ENCODE measurements around the gene SUPT20H. TPM values are rescaled to one million over a fixed set of nuclear protein-coding genes. Genes with fewer than 3 reads are reported as not detected.

Gene SUPT20H
- total and polyA plus RNA-seq, 7 donors = 14.3 to 30.1 (median 22.3) TPM

DNA sequence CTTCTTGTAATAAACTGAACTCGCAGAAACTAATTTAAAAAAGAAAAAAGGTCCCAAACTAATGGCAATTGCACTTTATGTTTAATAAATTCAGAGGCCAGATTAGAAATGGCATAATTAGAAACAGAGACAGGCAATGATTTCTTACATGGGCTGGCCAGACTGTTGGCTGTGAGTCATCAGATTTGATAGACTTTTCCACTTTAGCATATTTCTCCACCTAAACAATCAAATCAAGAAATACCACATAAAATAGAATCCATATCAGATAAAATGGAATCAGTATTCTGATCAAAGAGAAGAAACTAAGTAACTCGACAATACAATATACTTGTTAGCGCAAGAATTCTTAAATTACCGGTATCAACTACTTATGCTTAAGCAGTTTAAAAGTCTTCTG, 29.9 kb downstream of the SUPT20H start:
- TF ChIP-seq, protein P1, sequence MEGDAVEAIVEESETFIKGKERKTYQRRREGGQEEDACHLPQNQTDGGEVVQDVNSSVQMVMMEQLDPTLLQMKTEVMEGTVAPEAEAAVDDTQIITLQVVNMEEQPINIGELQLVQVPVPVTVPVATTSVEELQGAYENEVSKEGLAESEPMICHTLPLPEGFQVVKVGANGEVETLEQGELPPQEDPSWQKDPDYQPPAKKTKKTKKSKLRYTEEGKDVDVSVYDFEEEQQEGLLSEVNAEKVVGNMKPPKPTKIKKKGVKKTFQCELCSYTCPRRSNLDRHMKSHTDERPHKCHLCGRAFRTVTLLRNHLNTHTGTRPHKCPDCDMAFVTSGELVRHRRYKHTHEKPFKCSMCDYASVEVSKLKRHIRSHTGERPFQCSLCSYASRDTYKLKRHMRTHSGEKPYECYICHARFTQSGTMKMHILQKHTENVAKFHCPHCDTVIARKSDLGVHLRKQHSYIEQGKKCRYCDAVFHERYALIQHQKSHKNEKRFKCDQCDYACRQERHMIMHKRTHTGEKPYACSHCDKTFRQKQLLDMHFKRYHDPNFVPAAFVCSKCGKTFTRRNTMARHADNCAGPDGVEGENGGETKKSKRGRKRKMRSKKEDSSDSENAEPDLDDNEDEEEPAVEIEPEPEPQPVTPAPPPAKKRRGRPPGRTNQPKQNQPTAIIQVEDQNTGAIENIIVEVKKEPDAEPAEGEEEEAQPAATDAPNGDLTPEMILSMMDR (IDR thresholded peaks at IDR 0.05) = no peak
- intact Hi-C loops (cut with DNase I) = loop anchor here in 1 of 2 donors (10.0 kb wide), 1 partner anchor 65 kb away; no protein-coding TSS in a partner anchor
- H3K27me3 ChIP-seq (ENCODE audit: insufficient read depth in 3 of 3, low read length in 2 of 3) = no peaks in the 10 kb centered on the region

GRCh38 chr13:37027639-37028038, 31.8 kb downstream of the SUPT20H start:
- DNase-seq = no peak
- H3K27me3 ChIP-seq (ENCODE audit: insufficient read depth in 3 of 3, low read length in 2 of 3) = no peaks in the 10 kb centered on the region
- TF ChIP-seq, protein P1 (IDR thresholded peaks at IDR 0.05) = no peak
- H3K4me1 ChIP-seq = no peaks in the 10 kb centered on the region
- ATAC-seq = no peak
- no peak overlapping the region for H3K4me3 ChIP-seq
- H3K9me3 ChIP-seq = no peaks in the 10 kb centered on the region
- H3K36me3 ChIP-seq (ENCODE audit: insufficient read depth in 1 of 2, low read depth in 1 of 2) = peaks cover 4 to 100% of the 10 kb centered on the region in 2 donors
- intact Hi-C loops (cut with DNase I) = loop anchor here in 1 of 2 donors (10.0 kb wide), 1 partner anchor 63 kb away; no protein-coding TSS in a partner anchor
- WGBS, 3 donors = 88 to 96% (median 93%) methylated on average over 2 of the region's 2 CpGs
- H3K27ac ChIP-seq = no peak overlapping the region

More for the DNA sequence above, 29.9 kb downstream of the SUPT20H start:
- no peaks in the 10 kb centered on the region for H3K9me3 ChIP-seq
- H3K4me1 ChIP-seq = no peaks in the 10 kb centered on the region
- DNase-seq (no peak), ATAC-seq (no peak)
- peaks cover 4 to 100% of the 10 kb centered on the region in 2 donors for H3K36me3 ChIP-seq (ENCODE audit: insufficient read depth in 1 of 2, low read depth in 1 of 2)
- H3K4me3 ChIP-seq = no peak overlapping the region
- no peak overlapping the region for H3K27ac ChIP-seq
- 96 to 97% (median 96%) methylated on average over 4 of the region's 4 CpGs for WGBS, 3 donors

DNA sequence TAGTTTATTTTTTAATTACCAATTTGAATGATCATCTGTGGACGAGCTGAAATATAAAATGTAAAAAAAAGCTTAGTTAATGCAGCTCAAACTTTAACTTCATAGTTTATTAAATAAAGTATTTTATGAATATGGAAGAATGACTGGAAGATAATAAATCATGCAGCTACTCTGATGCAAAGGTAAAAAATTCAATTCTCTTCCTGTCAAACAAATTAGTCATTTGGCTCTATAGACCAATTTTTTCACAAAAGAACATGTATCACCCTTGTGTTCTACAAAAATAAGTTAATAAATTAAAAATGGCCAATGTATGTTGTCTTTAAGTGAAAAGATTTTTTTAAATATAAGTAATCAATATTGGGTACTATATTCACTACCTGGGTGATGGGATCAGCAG, 32.7 kb downstream of the SUPT20H start:
- WGBS, 3 donors = 94 to 98% (median 96%) methylated on average over 1 of the region's 1 CpG
- H3K27ac ChIP-seq = no peak overlapping the region
- intact Hi-C loops (cut with DNase I) = loop anchor here in 1 of 2 donors (10.0 kb wide), 1 partner anchor 62 kb away; no protein-coding TSS in a partner anchor

GRCh38 chr13:37023871-37024270, 35.6 kb downstream of the SUPT20H start:
- Histone ChIP-seq H3K4me3 (no peak overlapping the region), H3K36me3 (ENCODE audit: insufficient read depth in 1 of 2, low read depth in 1 of 2) (peaks cover 2 to 100% of the 10 kb centered on the region in 2 donors), H3K4me1 (no peaks in the 10 kb centered on the region), H3K9me3 (no peaks in the 10 kb centered on the region), H3K27me3 (ENCODE audit: insufficient read depth in 3 of 3, low read length in 2 of 3) (no peaks in the 10 kb centered on the region), H3K27ac (no peak overlapping the region)
- TF ChIP-seq, protein P1 (IDR thresholded peaks at IDR 0.05) = no peak
- intact Hi-C loops (cut with DNase I) = loop anchor here in 1 of 2 donors (10.0 kb wide), 1 partner anchor 59 kb away; no protein-coding TSS in a partner anchor
- 49 to 73% (median 52%) methylated on average over 1 of the region's 1 CpG for WGBS, 3 donors
- ATAC-seq (no peak), DNase-seq (no peak)

More for the DNA sequence above, 32.7 kb downstream of the SUPT20H start:
- TF ChIP-seq, protein P1 (IDR thresholded peaks at IDR 0.05) = no peak
- H3K4me1 ChIP-seq = no peaks in the 10 kb centered on the region
- peaks cover 4 to 100% of the 10 kb centered on the region in 2 donors for H3K36me3 ChIP-seq (ENCODE audit: insufficient read depth in 1 of 2, low read depth in 1 of 2)
- H3K27me3 ChIP-seq (ENCODE audit: insufficient read depth in 3 of 3, low read length in 2 of 3) = no peaks in the 10 kb centered on the region
- no peaks in the 10 kb centered on the region for H3K9me3 ChIP-seq
- no peak overlapping the region for H3K4me3 ChIP-seq
- no peak for DNase-seq
- ATAC-seq = no peak

DNA sequence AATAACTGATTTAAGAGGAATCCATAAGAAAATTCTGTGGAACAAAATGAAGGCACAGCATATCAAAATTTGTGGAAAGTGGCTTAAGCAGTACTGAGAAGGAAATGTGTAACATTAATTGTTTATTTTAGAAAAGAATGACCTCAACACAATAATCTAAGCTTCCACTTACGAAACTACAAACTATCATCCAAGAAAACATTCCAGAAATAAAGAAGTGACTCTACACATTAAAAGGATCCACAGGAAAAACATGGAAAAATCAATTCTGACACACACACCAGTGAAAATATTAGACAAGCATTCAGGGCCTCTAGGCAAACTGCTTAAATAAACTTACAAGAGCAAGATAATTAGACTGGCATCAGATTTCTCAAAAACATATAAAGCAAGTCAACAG, 44.9 kb downstream of the SUPT20H start:
- Histone ChIP-seq H3K36me3 (ENCODE audit: insufficient read depth in 1 of 2, low read depth in 1 of 2) (peaks cover 0 to 98% of the 10 kb centered on the region in 2 donors), H3K4me3 (no peak overlapping the region), H3K4me1 (no peaks in the 10 kb centered on the region), H3K9me3 (no peaks in the 10 kb centered on the region), H3K27me3 (ENCODE audit: insufficient read depth in 3 of 3, low read length in 2 of 3) (no peaks in the 10 kb centered on the region), H3K27ac (no peak overlapping the region)
- WGBS, 3 donors = 77 to 87% (median 86%) methylated on average over 1 of the region's 1 CpG
- TF ChIP-seq, protein P1 (IDR thresholded peaks at IDR 0.05) = no peak
- intact Hi-C loops (cut with DNase I) = no loop called here
- DNase-seq = no peak
- no peak for ATAC-seq
